GM21447 (cell line): ENCODE data around the gene SNRPA.
"Not testable (repeated sequence)": the region's sequence is repeated elsewhere in the genome, so short reads cannot be mapped to it uniquely, and the experiment has no call there.

Source experiments
- ATAC-seq: cut with Tn5 transposase; IDR thresholded peaks from one replicate; pipeline ENCODE4 v1.9.1; 2021; ENCODE audit not compliant: unreplicated experiment

The SNRPA gene

GRCh38 chr19:40776364-40776763 lies 25.4 kb downstream of the SNRPA start:
- no peak for ATAC-seq

- peak; percentile 60 for ATAC-seq
Measured at GRCh38 chr19:40776932-40777644, 26.1 kb downstream of the SNRPA start.

DNA sequence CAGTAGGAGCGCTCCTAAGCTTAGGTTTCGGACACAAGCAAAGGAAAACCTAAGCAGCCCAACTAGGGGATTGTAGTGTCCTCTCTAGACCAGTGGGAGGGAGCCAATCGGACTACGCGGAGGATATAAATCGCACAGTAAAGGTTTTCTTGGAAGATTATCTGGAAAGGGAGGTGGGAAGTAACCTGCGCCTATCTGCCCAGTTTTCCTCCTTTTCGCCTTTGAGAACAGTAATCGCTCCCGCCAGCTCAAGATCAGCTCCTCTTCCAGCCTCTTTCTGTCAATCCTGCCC lies 26.6 kb downstream of the SNRPA start:
- no peak for ATAC-seq

DNA sequence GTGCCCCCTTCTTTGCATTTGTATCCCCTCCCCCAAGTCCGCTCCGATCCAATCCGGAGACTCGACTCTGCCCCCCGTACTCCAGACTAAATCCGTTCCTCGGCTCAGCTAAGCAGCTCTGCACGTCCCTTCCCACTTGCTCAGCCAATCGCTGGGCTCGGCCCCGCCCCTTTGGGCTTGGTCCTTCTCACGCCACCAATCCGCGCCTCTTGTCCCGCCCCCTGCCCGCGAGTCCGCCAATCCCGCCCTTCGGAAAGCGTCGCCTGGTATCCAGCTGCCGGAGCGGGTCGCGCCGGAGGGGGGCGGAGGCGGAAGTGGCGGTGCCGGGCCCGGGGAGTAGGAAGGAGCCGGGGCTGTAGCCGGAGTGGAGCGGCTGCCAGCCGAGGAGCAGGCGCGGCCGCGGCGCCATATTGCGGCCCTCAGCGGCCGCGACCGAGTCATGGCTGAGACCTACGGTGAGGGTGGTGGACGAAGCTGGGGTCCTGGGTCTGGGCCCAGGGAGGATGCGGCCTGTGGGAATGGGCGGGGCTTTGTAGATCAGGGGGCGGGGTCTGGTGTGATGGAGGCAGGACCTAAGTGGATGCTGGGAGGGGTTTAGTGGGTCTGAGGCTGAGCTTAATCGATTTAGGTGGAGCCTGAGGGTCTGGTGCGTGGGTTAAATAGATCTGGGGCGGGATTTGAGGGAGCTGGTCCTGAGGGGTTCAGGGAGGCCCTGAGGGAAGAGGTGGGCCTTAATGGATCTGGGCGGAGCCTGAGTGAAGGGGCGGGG lies 27.1 kb downstream of the SNRPA start, which contains the start of gene RAB4B:
RAB4B (plus strand) TSS at position 311 of the 769 bp plus-strand sequence; CDS start at position 440, 129 bp downstream.
- peak; percentile 58 for ATAC-seq

GRCh38 chr19:40778706-40779284 lies 27.8 kb downstream of the SNRPA start:
- no peak for ATAC-seq

DNA sequence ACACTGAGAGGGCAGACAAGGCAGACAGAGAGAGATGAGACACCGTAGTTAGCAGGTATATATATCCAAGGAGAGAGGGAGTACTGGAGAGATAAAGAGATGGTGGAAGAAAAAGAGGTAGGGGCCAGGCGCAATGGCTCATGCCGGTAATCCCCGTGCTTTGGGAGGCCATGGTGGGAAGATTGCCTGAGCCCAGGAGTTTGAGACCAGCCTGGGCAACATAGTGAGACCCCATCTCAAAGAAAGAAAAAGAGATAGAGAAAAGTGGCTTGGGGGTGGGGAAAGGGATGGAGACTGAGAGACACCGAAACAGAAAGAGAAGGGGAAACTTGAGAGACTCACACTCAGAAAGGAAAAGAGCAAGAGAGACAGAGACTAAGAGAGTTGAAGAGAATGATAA lies 29.6 kb downstream of the SNRPA start:
- no peak for ATAC-seq

GRCh38 chr19:40781140-40781539 lies 30.1 kb downstream of the SNRPA start:
- ATAC-seq, result no peak

GRCh38 chr19:40783711-40784110 lies 32.7 kb downstream of the SNRPA start:
- no peak for ATAC-seq

- not testable (repeated sequence) for ATAC-seq
Measured at GRCh38 chr19:40784146-40784545, 33.1 kb downstream of the SNRPA start.

DNA sequence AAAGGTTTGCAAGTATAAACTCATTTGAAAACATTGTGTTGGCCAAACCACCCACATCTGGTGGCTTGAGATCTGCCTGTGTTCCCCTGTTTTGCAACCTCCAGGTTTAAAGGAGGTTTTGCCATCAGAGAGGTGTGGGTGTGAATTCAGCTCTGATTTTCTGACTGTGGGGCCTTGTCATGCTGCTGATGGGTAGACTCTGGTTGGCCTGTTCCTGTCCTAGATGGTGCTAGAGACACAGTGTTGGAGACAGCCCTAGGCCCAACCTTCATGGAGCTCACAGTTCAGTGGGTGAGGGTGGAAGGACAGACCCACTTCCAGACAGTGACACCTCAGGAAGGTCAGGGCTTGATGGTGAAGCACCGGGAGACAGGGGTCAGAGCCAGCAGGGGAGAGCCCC lies 34.5 kb downstream of the SNRPA start:
- ATAC-seq, result no peak

DNA sequence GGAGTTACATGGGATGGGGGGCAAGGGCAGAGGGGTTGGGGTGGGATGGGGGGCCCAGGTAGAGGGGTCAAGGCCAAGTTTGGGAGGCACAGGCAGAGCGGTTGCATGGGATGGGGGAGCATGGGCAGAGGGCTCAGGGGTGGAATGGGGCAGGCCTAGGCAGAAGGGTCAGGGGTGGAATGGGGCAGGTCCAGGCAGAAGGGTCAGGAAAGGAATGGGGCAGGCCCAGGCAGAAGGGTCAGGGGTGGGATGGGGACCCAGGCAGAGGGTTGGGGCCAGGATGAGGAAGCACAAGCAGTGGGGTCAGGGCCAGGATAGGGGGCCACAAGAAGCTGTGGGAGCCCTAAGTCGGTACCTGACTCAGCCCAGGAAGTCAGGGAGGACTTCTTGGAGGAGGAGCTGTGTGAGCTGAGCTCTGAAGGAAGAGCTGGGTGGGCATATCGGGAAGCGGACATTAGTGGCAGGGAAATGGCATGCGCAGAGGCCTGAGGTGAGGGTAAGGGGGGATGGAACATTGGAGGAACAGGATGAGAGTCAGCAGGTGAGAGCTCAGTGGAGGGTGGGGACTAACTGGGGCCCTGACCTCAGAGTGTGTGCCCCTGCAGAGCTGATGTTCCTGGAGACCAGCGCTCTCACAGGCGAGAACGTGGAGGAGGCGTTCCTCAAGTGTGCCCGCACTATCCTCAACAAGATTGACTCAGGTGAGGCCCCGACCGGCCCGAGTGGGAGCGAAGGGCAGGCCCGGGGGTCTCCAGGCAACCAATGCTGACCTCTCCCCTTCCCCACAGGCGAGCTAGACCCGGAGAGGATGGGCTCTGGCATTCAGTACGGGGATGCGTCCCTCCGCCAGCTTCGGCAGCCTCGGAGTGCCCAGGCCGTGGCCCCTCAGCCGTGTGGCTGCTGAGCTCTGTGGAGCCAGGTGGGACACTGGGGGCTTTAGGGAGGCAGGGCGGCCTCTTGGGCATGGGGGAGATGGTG lies 35.3 kb downstream of the SNRPA start:
- no peak for ATAC-seq

GRCh38 chr19:40791349-40791748 lies 40.3 kb downstream of the SNRPA start:
- ATAC-seq, result no peak

- no peak for ATAC-seq
Measured at GRCh38 chr19:40791996-40792395, 41.0 kb downstream of the SNRPA start.

DNA sequence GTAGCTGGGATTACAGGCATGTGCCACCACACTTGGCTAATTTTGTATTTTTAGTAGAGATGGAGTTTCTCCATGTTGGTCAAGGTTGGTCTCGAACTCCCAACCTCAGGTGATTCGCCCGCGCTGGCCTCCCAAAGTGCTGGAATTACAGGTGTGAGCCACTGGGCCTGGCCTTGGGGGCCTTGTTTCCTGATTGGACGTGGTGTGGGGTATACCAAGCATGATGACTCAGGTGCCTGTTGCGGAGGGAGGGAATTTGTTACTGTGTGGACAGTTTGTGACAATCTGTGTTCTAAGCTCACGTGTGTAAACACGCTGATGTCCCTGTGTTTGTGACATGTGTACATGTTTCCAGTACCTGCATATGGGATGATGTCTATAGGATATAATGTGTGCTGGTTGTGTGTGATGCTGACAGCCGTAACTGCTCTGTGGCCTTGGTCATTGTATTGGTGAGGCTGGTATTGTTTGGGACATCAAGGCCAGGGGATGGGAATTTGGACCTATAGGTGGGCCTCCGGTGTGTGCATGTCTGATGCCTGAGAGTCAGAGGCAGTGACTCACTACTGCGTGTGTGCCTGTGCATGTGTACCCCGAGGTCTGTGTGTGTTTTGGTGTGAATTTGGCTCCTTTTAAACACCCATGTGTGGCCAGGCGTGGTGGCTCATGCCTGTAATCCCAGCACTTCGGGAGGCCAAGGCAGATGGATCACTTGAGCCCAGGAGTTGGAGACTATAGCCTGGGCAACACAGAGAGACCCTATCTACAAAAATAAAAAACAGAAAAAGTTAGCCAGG lies 46.4 kb downstream of the SNRPA start:
- ATAC-seq, result no peak

- ATAC-seq, result peak; percentile 31
Measured at GRCh38 chr19:40797963-40798682, 47.1 kb downstream of the SNRPA start.

- ATAC-seq, result peak; percentile 66
Measured at GRCh38 chr19:40798683-40799557, 47.9 kb downstream of the SNRPA start, which contains the start of gene EGLN2. Gene EGLN2 (plus strand): TSS chr19:40799191. CDS start chr19:40800573, 1,382 bp downstream.

DNA sequence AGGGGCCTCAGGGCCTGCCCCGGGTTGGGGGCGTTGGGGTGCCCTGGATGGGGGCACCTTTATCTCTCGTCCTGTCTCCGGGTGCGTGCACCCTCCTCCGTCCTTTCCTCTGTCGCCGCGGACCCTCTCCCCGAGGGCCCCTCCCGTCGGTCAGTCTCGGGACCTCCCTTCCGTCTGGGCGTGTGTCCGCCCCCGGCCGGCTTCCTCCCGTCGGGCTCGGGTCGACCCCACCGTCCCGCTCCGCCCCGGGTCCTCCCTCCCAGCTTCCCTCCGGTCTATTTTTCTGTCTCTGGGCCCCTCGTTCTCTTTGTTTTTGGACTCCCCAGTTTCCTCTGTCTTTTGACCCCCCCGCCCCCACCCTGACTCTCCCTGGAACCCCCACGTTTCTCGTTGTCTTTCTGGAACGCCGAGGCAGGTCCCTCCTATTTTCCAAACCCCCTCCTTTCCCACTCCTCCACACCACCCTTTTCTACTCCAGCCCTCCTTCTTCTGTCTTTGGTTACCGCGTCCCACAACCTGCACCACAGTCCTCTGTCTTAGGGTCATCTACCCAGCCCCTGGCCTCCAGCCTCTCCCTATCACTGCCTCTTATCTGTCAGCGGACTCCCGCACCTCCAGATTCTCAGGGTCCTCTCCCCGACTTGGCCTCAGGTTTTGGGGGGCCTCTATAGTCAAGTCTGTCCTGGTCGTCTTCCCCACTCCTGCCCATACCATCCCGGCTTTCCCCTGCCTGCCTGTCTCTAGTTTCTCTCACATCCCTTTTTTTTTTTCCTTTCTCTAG lies 48.7 kb downstream of the SNRPA start:
- no peak for ATAC-seq
